Thoracic aorta (tissue), 2 donors: Measurements from ENCODE around the gene PLA2G4B. TPM values are rescaled to one million over a fixed set of nuclear protein-coding genes. Genes with fewer than 3 reads are reported as not detected.
A peak's percentile ranks its signal among the peaks of the same experiment; 100 is the strongest.

ENCODE experiments used
- ATAC-seq: fragments of 150-250 bp; one replicate; pipeline ENCODE4 v1.8.0; 2017; ENCODE audit warnings: low read depth; ENCODE audit not compliant: insufficient number of reproducible peaks, low FRiP score
- DNase-seq: peaks from one replicate; pipeline ENCODE4 v3.0.0-alpha.2; 2020; ENCODE audit warnings: low spot score
- H3K27ac ChIP-seq, 2 donors: fragments of 200-600 bp; sonication (generic); 1 replicate in 1 of 2; 2 replicates in 1 of 2; pipeline ENCODE4 v1.5.1; 2016; ENCODE audit warnings: mild to moderate bottlenecking in 2 of 2, moderate library complexity in 2 of 2
- H3K27me3 ChIP-seq: fragments of 200-600 bp; sonication (generic); replicated peaks from 2 replicates; pipeline ENCODE4 v1.6.0; 2016; ENCODE audit warnings: mild to moderate bottlenecking; ENCODE audit not compliant: insufficient read depth
- H3K36me3 ChIP-seq: fragments of 200-600 bp; sonication (generic); one replicate; pipeline ENCODE4 v1.5.1; 2016
- H3K4me1 ChIP-seq, 2 donors: fragments of 200-600 bp; sonication (generic); 1 replicate in 1 of 2; 2 replicates in 1 of 2; pipeline versions ENCODE4 v1.5.1 to v1.6.0; 2016; ENCODE audit warnings: low read depth in 2 of 2, mild to moderate bottlenecking in 1 of 2; ENCODE audit not compliant: control insufficient read depth in 1 of 2
- H3K4me3 ChIP-seq: fragments of 200-600 bp; sonication (generic); 2 replicates; pipeline ENCODE4 v1.5.1; 2016; ENCODE audit warnings: mild to moderate bottlenecking
- H3K9me3 ChIP-seq: fragments of 200-600 bp; sonication (generic); 2 replicates; pipeline ENCODE4 v1.5.1; 2016
- total RNA-seq, 2 donors: library from RNA; depleted of rRNA; stranded (reverse); fragments of >200 nt; gene quantifications; one replicate each; pipeline versions ENCODE4 v1.1.0 to v1.2.3, GENCODE V29; 2016
- TF ChIP-seq, protein P1 (sequence below): fragments of 200-600 bp; sonication (generic); IDR thresholded peaks from one replicate; pipeline ENCODE4 v1.5.1; 2019; ENCODE audit warnings: antibody characterized with exemption

Gene PLA2G4B, protein sequence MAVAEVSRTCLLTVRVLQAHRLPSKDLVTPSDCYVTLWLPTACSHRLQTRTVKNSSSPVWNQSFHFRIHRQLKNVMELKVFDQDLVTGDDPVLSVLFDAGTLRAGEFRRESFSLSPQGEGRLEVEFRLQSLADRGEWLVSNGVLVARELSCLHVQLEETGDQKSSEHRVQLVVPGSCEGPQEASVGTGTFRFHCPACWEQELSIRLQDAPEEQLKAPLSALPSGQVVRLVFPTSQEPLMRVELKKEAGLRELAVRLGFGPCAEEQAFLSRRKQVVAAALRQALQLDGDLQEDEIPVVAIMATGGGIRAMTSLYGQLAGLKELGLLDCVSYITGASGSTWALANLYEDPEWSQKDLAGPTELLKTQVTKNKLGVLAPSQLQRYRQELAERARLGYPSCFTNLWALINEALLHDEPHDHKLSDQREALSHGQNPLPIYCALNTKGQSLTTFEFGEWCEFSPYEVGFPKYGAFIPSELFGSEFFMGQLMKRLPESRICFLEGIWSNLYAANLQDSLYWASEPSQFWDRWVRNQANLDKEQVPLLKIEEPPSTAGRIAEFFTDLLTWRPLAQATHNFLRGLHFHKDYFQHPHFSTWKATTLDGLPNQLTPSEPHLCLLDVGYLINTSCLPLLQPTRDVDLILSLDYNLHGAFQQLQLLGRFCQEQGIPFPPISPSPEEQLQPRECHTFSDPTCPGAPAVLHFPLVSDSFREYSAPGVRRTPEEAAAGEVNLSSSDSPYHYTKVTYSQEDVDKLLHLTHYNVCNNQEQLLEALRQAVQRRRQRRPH
- 1 to 10 TPM; 1.9 to 4.0 TPM for total RNA-seq

DNA sequence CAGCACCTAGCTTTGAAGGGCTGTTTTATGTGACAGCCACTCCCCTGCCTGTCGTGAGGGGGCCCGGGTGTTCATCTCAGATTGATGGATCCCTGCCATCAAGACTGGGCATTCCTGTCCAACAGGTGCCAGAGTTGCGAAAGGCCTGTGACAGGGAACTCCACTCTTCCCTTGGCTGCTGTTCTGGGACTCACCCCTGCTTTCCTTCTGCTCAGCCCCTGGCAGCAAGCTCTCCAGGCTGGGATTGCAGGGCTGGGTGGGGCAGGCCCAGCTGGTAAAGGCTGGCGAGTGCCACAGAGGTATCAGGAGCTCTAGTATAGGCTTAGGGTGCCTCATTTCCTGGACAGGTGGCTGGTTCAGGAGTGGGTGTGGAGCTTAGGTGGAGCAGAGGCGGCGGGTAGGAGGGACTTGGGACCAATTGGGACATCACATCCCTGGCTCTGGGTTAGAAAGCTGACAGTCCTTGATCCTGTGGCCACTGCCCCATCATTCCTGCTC, at the start of gene PLA2G4B:
Gene PLA2G4B, plus strand, starts transcription at position 448 of the 498 bp plus-strand sequence. CDS start 67 bp downstream, outside the sequence.
- Histone ChIP-seq H3K4me1 (no peaks in the 10 kb centered on the region), H3K27me3 (no peaks in the 10 kb centered on the region), H3K9me3 (no peaks in the 10 kb centered on the region), H3K36me3 (peaks cover 26% of the 10 kb centered on the region), H3K4me3 (no peak within 1 kb of the TSS), H3K27ac (no peak within 1 kb of the TSS)
- DNase-seq = no peak
- TF ChIP-seq, protein P1, sequence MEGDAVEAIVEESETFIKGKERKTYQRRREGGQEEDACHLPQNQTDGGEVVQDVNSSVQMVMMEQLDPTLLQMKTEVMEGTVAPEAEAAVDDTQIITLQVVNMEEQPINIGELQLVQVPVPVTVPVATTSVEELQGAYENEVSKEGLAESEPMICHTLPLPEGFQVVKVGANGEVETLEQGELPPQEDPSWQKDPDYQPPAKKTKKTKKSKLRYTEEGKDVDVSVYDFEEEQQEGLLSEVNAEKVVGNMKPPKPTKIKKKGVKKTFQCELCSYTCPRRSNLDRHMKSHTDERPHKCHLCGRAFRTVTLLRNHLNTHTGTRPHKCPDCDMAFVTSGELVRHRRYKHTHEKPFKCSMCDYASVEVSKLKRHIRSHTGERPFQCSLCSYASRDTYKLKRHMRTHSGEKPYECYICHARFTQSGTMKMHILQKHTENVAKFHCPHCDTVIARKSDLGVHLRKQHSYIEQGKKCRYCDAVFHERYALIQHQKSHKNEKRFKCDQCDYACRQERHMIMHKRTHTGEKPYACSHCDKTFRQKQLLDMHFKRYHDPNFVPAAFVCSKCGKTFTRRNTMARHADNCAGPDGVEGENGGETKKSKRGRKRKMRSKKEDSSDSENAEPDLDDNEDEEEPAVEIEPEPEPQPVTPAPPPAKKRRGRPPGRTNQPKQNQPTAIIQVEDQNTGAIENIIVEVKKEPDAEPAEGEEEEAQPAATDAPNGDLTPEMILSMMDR = no peak
- no peak for ATAC-seq

DNA sequence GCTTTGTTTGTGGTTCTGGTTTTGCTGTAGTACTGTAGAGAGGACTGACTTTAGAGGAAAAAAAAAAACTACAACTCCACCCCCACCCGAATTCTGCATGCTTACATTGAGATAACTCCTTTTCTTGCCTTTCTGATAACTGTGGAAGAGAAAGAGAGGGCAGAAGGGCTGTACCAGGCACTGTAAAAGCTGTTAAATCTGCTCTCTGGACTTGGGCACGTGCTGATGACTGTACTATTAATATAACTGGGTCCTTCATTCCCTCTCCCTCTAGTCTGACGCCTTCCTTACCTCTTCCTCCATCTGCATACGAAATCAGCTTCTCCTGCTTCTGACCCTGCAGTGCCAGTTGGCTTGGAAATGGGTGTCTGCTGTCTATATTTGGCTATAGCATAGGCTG, 49.4 kb upstream of the PLA2G4B start:
- H3K27ac ChIP-seq = no peak overlapping the region
- H3K4me1 ChIP-seq = peaks cover 25 to 40% of the 10 kb centered on the region in 2 donors
- H3K4me3 ChIP-seq = no peak overlapping the region
- TF ChIP-seq, protein P1 = no peak
- no peak for ATAC-seq
- no peaks in the 10 kb centered on the region for H3K36me3 ChIP-seq
- no peaks in the 10 kb centered on the region for H3K27me3 ChIP-seq
- no peak for DNase-seq
- H3K9me3 ChIP-seq = no peaks in the 10 kb centered on the region

DNA sequence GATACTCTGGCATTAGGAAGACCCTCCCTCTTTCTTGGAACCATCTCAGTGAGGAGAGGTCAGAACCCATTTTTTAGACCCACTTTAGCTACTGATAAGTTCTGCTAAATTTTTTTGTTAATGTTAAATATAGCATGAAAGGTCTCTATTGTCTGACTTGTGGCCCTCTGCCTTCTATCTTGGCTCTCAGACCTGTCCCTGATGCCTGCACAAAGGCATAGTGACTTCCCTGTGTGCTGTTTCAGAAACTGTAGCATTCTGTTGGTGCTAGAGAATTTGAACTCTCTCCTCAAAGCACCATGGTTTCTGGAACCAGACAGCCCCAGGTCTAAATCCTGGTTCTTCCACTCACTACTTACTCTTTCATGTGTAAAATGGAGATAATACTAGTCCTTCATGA, 49.0 kb upstream of the PLA2G4B start:
- Histone ChIP-seq H3K27ac (no peak overlapping the region), H3K4me1 (peaks cover 25 to 40% of the 10 kb centered on the region in 2 donors), H3K36me3 (no peaks in the 10 kb centered on the region), H3K27me3 (no peaks in the 10 kb centered on the region), H3K9me3 (no peaks in the 10 kb centered on the region), H3K4me3 (no peak overlapping the region)
- no peak for DNase-seq
- ATAC-seq = no peak
- TF ChIP-seq, protein P1 = no peak

DNA sequence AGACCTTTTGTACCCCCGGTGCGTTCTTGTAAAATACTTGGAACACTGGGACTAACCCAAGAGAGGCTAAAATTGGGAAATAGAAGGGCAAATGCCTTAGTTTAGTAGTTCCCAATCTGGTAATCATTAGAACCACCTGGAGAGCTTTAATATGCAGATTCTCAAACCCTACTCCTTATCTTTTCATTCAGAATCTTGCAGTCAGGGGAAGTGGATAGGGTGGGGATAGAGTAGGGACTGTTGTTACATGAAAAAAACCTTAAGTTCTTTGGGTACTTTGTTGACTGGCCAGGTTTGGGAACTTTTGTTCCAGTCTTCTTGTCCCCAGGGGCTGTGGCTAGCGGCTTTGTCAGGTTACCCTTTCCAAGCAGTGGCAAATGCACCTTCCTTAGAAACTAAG, 48.5 kb upstream of the PLA2G4B start:
- peak overlapping the region; percentile 35 to 61 for H3K27ac ChIP-seq
- TF ChIP-seq, protein P1 = no peak
- H3K27me3 ChIP-seq = no peaks in the 10 kb centered on the region
- no peaks in the 10 kb centered on the region for H3K36me3 ChIP-seq
- H3K9me3 ChIP-seq = no peaks in the 10 kb centered on the region
- peaks cover 25 to 40% of the 10 kb centered on the region in 2 donors for H3K4me1 ChIP-seq
- H3K4me3 ChIP-seq = no peak overlapping the region
- DNase-seq (no peak), ATAC-seq (no peak)
